DMS 273 (cell line): ENCODE results near the gene OLIG3.
A peak's percentile ranks its signal among the peaks of the same experiment; 100 is the strongest.

ENCODE experiments used
- DNase-seq: peaks from one replicate; lab custom pipeline; 2025; ENCODE audit not compliant: unreplicated experiment; lab: John Stamatoyannopoulos, UW

The OLIG3 gene

DNA sequence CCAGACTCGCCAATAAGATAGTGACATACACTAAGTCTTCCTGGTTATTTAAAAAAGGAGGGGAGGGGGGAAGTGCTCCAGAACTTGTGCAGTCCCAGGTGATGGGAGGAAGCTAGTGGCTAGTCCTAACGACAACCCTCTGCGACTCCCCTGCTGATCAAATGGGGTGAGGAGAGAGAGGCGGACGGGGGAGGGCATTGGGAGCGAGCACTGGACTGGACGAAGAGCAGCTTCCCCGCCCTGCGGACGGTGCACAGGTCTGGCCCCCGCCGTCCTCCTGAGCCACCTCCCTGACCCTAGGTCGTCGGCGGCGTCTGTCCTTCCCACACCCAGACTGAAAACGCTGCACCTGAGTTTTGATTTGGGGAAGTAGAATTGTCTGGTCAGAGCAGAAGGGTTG is 2.2 kb upstream of the OLIG3 start:
- no peak for DNase-seq

DNA sequence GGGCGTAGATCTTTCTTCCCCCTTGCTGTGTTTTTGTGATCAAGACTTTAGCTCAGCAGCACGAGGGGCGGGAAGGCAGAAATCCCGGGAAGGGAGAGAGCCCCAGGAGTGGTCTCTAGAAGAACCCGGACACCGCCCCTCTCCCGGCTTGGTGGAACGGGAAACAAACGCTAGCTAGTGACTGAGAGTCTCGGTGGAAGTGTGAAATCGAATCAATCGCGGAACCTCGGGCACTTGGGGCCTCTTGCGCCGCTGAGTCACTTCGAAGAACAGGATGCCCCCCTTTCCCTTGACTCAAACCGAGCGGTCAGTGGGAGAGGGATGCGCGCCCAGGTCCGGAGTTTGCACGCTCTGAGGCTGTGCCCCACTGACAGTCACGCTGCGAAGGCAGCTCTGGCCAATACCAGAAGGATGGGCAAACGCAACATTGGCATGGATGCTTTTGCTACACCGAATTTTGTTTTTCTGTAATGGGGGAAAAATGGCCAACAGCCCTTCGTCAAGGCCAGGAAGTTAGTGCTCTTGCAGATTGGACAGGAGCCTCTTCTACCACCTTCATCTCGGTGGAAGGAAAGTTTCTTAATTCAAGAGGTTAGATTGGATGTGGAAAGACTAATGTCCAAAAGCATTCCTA is 1.6 kb upstream of the OLIG3 start:
- no peak for DNase-seq

DNA sequence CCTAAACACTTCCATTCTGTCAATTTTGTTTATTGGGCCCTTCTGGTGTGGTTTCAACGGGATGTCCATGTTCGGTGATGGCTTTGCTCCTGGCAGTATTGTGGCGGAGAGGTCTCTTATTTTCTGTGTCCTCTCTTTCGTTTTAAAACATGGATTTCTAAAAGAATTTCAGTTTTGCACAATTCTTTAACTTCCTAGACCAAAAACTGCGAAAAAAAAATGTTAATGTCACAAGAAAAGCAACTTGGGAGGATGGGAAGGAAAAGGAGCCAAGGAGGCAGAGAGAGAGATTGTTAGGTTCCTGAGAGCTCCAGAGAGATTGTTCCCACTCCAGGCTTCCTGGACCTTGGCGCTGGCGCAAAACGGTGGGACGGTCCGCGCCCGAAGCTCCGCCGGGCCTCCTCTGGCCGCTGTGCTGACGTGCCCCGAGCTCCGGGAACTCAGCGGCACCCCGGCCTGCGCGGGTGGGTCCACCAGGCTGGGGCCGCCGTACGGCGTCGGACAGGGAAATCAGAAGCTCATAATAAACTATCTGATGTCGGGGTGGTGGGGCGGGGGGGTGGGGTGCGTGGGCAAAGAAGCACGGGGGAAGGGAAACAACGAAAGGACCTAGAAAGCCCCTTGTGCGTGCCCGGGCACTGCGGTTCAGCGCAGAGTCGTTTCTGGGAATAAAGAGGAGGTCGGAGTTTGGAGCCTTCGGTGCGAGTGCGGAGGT is 951 bp upstream of the OLIG3 start:
- no peak for DNase-seq

DNA sequence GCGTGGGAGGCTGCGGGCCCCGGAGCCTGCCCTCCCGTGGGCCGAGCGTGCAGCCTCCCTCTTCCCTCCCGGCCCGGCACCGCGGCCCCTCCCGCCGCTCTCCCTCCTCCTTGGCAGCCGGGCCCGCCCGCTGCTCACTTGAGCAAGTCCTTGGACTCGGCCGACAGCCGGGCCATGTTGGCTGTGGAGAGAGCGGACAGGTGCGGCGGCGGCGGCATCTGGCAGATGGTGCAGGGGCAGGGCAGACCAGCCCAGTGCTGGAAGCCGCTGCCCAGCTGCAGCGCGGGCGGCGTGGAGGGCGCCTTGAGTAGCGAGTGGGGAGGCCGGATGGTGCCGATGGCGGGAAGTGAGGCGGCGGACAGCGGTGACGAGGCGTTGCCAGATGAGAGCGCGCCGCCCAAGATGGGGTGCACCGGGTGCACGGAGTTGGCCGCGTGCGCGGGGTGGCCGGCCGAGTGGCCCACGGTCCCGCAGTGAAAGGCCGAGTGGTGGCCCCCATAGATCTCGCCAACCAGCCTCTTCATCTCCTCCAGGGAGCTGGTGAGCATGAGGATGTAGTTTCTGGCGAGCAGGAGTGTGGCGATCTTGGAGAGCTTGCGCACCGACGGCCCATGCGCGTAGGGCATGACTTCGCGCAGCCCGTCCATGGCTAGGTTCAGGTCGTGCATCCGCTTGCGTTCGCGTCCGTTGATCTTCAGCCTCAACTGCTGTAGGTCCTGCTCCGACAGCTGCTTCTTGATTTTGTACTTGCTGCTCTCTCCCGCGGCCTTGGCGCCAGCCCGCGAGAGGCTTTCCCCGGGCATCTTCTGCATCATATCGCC is 766 bp downstream of the OLIG3 start:
- DNase-seq = peak; percentile 96

DNA sequence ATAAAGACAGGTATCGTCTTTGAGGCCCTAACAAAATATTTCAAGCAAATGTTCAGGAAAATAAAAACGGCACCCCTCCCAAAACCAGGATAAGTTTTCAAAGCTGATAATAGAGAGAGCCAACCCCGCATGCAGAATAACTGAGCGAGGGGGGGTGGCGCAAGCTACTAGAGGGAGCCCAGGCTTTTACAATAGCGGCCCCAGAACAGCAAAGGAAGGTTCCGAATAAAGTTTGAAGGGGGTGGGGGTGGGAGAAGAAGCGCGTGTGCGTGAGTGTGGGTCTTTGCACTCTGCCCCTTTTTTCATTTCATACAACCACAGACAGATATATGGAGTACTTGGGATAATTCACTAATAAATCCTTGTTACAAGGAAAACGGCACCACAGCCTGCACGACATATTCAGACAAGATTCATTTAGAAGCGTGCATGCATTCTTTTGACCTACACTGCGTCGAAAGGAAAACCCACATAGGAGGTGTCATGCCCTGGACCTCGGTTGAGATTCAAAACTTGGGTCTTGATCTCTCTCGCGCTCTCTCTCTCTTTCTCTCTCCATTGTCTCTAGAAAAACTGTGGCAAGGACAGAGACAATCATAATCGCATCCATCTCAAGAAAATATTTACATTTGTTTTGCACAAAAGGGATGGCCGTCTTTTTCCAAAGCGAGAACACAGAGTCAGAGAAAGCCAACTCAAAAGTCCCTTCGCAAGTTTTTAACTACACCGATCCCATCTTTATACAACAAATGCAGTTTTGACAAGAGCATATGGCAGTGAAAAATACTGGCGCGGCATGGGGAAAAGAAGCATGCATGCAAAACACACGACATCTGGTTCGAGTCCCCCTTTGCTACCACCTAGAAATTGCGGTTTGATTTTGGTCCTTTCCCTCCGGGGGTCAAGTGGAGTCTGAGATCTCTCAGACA is 1.6 kb downstream of the OLIG3 start:
- DNase-seq = peak; percentile 93

DNA sequence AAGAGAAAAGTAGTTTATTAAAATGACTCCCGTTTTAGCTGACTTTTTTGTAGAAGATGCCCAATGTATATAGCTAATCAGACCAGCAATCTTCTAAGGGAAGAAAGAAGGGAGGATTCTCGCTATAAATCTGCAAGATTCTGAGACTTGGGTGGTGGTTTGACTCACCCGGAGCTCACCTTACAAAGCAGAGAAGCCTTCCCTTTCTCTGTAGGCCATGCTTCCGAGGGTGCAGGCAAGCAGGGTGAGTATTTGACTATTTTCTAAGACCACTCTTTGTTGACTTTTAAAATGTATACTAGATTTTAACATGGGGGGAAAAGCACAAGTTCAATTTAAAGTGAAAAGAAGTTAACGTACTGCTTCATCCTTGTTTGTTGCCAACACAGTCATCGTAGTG is 2.7 kb downstream of the OLIG3 start:
- DNase-seq = no peak

DNA sequence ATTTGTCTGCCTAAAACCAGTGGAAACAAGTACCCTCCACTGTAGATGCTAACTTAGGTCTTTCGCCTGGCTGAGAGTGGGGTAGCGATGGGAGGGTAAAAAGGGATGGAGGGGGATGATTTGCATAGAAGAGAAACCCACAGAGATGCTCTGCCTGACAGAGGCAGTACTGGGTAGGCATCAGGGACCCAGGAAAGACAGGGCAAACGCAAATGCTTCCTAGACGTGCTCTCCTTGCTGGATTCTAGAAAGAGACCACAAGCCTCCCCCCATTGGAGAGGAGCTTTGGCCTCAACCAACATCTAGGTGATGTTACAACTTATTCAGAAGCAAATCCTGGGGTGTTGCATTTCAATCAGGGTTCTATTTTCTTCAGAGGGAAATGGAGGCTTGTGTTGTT is 3.2 kb downstream of the OLIG3 start:
- no peak for DNase-seq

DNA sequence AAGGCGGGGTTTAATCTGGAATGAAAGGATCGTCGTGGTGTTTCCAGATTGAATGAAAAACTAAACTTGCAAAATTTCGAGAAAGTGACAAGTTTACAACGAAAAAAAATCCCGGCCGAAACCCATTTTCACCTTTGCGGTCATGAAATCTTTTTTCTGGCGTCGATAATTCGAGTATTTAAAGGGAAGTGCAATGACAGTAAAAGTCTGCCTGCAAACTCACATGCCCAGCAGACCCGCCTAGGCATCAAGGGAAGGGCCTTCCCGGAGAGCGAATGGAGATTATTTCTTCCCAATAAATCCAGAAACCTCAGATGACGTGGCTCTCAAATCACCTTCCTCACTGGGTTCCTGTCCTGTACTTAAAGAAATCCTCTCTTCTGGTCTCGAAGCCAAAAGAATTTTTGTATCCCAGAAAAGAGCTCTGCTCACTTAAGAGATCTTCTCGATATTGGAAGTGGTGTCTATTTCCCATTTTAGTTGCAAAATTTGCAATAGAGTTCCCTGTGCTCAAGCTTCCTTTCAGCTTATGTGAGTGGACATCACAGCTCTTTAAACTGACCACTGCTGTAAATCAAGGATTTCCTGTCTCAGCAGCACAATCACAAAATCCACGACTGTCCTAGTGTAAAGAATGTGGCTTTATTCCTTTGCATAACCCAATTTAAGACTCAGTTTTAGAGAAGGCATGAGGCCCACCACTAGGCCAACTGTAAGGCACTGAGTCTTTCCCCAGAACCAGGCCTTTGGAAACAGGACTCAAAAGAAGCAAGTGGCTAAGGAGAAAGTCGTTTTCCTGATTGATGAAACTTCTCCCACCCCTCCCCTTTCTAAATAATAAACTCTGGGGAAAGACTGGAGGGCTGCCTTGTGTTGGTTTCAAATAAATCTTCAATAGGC is 3.9 kb downstream of the OLIG3 start:
- DNase-seq = no peak

DNA sequence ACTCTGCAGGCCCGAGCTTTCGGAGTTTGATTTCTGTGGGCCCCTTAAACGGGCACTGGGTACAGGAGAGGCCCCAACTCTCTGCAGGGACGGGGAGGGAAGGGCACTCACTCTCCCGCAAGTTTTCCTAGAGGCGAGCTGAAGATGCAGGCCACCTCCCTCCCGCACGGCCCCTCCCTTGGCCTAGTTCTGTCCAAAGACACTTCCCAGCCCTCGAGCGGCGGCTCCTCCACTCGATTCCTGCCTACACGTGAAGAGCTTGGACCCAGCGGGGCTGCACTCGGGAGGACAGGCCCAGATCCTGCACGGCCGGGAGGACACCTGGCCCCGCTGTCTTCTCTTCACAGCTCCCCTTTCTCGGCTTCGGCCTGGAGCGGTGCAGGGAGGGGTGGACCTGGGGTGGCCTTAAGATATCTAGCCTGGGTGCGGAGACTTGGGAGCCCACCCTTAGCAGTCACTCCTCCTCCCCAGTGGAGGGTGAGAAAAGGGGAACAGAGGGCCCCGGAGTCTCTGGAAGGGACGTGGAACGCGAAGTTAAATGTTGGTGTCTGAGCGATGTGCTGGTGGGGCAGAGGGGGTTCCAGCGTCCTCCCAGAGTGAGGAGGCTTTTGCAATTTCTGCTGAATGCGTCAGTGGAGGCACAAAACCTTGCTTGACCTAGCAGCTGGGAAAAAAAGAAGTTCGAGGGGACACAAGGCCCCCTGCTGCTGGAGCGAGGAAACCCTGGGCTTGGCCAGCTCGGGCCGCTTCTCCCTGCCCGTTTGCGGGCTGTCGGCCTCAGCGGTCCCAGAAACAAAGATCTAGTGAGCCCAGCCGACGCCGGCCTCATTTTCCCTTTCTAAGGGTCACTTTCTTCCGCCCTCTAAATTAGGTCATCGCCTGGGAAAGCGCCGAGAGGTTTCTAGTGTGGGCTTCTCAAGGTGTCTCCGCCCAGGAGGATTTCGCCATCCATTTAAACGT is 4.9 kb downstream of the OLIG3 start:
- DNase-seq = no peak

DNA sequence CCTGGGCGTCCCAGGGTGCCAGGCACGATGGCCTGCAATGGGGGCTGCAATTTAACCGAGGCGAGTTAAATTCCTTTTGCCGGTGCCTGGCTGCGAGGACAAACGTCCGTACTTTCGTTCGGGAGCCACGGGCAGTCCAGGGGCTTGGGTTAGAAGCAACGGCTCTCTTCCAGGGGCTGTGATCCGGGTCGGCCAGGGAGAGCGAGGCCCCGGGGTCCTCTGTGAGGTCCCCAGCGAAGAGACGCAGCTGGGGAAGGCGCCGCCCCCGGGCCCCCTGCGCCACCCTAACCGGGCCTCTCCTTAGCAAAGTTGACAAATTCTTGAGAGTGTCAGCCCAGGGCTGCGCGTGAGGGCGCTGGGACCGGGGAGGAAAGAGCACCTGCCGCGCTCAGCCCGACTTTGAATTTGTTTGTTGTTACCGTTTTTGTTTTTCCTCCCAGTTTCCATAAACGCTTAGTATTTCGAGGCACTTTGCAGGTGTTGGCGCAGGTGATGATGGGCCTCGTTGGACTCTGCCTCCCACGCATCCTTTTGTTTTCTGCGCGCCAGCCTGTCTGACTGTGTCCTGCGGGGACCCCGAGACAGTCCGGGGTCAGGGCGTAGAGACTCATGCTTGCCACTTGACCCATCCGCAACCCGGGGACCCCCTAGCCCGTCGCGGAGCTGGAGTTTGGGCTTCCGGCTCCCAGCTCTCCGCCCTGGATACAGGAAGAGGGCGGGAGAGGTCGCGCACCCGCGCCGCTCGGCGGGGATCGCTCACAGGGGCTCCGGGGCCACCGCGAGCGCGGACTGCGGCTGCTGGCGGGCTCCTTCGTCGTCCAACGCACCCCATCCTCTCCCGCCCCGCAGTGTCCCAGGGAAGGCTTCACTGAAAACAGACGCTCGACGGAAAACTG is 5.8 kb downstream of the OLIG3 start:
- DNase-seq = no peak

DNA sequence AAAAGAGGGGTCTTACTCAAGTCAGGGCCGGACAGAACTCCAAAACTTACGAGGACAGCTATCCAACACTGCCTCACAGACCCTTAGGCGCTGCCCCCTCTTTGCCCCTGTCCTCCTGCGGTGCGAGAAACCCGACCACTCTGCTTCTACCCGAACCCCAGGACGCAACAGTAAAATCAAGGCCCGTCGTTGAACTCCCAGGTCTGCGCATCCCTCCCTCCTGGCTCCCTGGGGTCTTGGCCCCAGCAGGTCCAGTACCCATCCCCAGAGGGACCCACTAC is 6.4 kb downstream of the OLIG3 start:
- DNase-seq = no peak

DNA sequence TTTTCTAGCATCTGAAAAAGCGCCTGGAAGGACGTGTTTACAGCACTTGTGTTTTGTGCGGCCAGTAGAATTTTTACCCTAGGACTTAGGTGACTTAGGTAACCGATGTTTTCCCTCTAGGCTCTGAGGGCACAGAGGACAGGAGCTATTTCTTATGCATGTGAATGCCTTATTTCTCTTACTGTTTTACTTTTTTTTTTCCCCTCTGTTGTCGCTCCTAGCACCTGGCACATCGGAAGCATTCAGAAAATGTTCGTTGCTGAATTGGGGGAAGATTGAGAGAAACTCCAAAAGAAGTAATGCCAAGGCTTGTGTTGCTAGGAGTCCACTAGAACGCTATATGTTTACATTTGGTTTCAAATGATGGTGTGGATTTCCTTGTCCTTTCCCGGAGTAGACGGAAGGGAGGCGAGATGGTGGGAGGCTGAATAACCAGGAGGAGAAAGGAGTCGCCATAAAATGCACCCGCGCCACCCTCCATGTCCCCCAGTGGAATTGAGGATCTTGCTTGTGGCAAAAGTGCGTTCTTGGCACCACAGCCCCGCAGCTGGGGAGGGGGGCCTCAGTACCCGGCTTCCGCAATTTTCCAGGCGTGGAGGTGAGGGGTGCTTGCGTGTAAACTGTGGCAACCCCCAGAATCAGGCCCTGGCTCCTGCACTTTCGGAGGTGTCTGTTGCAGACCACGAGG is 6.9 kb downstream of the OLIG3 start:
- DNase-seq = peak; percentile 14

DNA sequence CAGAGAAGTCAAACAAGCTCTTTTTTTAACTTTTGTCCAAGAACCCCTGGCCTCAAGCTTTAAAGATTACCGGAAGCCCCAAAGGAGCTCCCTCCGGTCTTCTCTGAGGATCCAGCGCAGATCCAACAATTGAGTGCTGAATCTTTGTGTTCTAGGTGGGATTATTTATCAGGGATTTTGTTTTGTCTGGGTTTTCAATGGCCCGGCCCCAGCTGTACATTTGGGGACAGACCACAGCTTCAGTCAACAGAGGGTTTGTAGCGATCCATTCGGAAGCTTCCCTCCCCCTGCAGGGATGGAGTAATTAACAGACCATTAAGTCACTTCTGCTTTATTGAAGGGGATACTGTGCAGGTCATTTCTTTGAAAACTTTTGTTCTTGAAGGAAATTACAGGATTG is 7.8 kb downstream of the OLIG3 start:
- DNase-seq = no peak

DNA sequence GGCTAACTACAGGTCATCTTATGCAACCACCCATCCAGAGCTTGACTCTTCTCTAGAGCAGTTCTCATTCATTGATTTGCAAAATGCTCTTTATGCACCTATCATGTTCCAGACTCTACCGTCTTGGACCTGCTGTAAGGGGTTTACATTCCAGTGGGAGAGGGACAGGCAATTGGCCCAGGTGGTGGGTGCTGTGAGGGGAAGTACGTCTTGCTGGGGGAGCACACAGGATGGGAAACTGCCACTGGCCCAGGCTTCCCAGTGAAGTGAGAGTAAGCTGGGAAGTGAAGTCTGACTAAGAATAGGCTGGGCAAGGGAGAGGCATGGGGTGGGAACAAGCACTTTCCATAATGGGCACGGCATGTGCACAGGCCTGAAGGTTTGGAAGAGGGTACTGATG is 13.8 kb downstream of the OLIG3 start:
- DNase-seq = no peak

DNA sequence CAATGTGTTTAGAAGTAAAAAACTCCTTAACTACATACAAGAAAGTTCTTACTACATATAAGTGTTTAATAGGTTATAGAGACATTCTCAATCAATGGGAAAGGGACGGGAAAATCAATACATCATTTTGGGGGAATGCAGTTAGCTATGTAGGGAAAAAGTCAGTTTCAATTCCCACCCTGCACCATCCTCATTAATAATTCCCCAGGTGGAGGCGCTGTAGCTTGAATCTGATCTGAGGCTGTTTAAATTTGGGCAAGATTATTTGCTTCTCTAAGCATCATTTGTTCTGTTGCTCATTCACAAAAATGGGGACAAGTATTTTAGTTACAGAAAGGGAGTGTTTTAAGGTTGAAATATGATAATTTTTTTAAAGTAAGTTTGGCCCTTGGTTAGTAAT is 19.1 kb downstream of the OLIG3 start:
- no peak for DNase-seq

DNA sequence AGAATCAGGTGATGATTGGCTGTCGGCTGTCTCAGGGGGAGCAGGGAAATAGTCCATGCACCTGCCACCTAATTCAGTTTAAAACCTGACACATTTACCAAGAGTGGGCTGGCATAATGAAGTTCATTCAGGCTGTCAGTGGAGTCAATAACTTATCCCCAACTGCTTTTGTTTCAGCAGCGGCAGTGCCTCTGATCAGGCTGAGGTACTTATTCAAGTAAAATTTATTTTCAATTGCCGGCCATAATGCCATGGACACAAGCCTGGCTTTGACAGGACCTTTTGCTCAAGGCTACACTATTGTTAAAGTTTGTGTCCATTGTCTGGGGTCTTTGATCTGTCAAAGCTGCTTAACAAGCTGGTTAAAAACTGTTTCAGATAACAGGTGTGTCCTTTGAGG is 20.6 kb downstream of the OLIG3 start:
- no peak for DNase-seq

DNA sequence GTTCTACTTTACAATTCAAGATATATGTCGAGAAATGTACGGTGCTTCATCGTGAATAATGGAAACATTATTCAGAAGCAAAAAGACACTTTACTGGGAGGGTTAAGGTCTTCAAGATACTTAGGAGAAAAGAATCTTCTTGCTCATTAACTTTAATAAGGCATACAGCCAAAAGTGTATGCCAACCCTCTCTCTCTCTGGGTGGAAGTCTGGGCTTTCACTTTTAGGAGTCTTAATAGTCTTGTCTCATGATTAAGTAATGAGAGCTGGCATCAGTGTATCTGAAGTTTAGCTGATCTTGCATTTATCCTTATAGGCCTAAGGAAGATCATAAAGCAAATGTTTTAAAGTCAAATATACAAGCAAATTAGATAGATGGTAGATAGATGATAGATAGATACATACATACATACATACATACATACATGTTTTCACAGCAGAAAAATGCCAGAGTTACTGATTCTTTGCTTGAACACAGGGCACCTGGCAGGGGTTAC is 21.5 kb downstream of the OLIG3 start:
- DNase-seq = peak; percentile 23
